ENCODE results near the gene TLCD4. TPM values are rescaled to one million over a fixed set of nuclear protein-coding genes. Genes with fewer than 3 reads are reported as not detected.

Gene TLCD4
- total and polyA plus RNA-seq, 7 donors = 0.69 to 26.9 (median 14.3) TPM

Other genes starting within 250 kb of the TLCD4 start
- 10 to 100 TPM; 14.7 to 46.2 (median 34.0) TPM for gene CNN3, start 190.2 kb upstream of the TLCD4 start, total RNA-seq
- 10 to 100 TPM; 12.4 to 19.2 (median 13.6) TPM for gene CNN3, start 190.2 kb upstream of the TLCD4 start, polyA plus RNA-seq
- gene ALG14, start 44.4 kb upstream of the TLCD4 start, total RNA-seq = 1 to 10 TPM; 1.8 to 2.7 (median 2.4) TPM
- 1 to 10 TPM in 1 of 3 donors, under 1 TPM in 2; 0.48 to 2.1 (median 0.95) TPM for gene ALG14, start 44.4 kb upstream of the TLCD4 start, polyA plus RNA-seq
- gene RWDD3, start 116.9 kb downstream of the TLCD4 start, total RNA-seq = 10 to 100 TPM in 3 of 4 donors, 1 to 10 TPM in 1; 8.3 to 13.9 (median 12.5) TPM
- gene RWDD3, start 116.9 kb downstream of the TLCD4 start, polyA plus RNA-seq = 10 to 100 TPM in 1 of 3 donors, 1 to 10 TPM in 2; 8.5 to 17.6 (median 9.2) TPM

Data from psoas muscle (tissue), 7 donors.